Upper lobe of right lung (tissue), 1 donor: ENCODE data around the gene TPST1. TPM values are rescaled to one million over a fixed set of nuclear protein-coding genes. Genes with fewer than 3 reads are reported as not detected.

Experiments
- ATAC-seq: fragments of 200-7000 bp; cut with Tn5 transposase; one replicate; pipeline ENCODE4 v1.9.1; 2020; ENCODE audit warnings: mild to moderate bottlenecking, moderate library complexity
- DNase-seq: peaks from one replicate; pipeline ENCODE4 v3.0.0-alpha.2; 2020
- H3K27ac ChIP-seq: fragments of 200-600 bp; one replicate; pipeline ENCODE4 v1.8.0; 2022
- H3K27me3 ChIP-seq: fragments of 200-600 bp; one replicate; pipeline ENCODE4 v1.8.0; 2022; ENCODE audit warnings: mild to moderate bottlenecking
- H3K36me3 ChIP-seq: fragments of 200-600 bp; one replicate; pipeline ENCODE4 v1.8.0; 2022
- H3K4me1 ChIP-seq: fragments of 200-600 bp; one replicate; pipeline ENCODE4 v1.8.0; 2022
- H3K4me3 ChIP-seq: fragments of 200-600 bp; one replicate; pipeline ENCODE4 v1.8.0; 2022; ENCODE audit warnings: mild to moderate bottlenecking
- H3K9me3 ChIP-seq: fragments of 200-600 bp; one replicate; pipeline ENCODE4 v1.8.0; 2022
- intact Hi-C: fragments of 100-400 bp; cut with DNase I; formaldehyde crosslinking; loops from one replicate; pipeline ENCODE4 v1.11.0; 2022
- total RNA-seq: library from RNA; stranded (reverse); fragmentation: NEBNext Ultra II Directional; extraction: Animal tissue kit (Norgen Biotek cat#: 25700); gene quantifications from one replicate; pipeline ENCODE4 v1.2.1, GENCODE V29; 2021
- TF ChIP-seq, protein P1 (sequence below): fragments of 200-600 bp; IDR thresholded peaks from one replicate; pipeline ENCODE4 v1.8.0; 2022; ENCODE audit warnings: antibody characterized with exemption
- donor health status: DM: no; HTN: yes; CAD: no; lungs with severe emphysema.

The TPST1 gene
- total RNA-seq, 1 donor from 2014 or later, result 20.1 TPM

DNA sequence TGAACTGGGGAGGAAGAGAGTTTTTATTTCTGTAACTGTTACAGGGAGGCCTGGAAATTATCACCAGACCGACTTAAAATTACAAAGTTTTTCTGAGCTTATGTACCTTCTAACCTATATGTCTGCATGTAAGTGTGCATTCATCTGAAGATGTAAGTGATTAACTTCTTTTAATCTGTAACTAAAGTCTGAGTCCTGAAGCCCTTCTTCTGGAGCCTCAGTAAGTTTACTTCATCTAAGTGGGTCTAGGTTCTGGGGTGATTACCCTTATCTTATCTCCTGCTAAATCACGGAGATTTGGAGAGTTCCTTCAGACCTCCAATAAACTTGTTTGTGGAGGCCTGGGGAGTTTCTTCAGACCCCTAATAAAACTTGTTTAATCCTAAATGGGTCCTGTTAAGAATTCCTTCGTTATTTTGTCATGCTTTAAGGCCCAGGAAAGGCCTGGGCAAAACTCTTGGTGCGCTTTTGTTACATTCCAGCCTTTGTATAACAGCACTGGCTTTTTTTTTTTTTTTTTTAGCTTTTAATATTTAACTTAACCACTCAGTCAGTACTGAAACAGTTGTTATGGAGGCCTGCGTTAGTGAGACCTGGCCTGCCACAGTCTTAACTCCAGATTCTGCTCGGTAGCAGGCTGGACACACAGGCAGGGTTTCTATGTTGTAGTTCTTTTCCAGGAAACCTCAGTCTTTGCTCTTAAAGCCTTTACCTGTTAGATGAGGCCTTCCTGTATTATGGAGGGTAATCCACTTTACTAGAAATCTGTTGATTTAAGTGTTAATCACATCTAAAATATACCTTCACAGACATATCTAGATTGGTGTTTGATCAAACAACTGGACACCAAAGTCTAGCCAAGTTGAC lies 33.0 kb downstream of the TPST1 start:
- intact Hi-C loops, result no loop called here
- Histone ChIP-seq H3K27me3 (no peaks in the 10 kb centered on the region), H3K4me3 (no peak overlapping the region), H3K27ac (peak overlapping the region; percentile 42), H3K36me3 (no peaks in the 10 kb centered on the region), H3K4me1 (peaks cover 12% of the 10 kb centered on the region), H3K9me3 (no peaks in the 10 kb centered on the region)
- TF ChIP-seq, protein P1, sequence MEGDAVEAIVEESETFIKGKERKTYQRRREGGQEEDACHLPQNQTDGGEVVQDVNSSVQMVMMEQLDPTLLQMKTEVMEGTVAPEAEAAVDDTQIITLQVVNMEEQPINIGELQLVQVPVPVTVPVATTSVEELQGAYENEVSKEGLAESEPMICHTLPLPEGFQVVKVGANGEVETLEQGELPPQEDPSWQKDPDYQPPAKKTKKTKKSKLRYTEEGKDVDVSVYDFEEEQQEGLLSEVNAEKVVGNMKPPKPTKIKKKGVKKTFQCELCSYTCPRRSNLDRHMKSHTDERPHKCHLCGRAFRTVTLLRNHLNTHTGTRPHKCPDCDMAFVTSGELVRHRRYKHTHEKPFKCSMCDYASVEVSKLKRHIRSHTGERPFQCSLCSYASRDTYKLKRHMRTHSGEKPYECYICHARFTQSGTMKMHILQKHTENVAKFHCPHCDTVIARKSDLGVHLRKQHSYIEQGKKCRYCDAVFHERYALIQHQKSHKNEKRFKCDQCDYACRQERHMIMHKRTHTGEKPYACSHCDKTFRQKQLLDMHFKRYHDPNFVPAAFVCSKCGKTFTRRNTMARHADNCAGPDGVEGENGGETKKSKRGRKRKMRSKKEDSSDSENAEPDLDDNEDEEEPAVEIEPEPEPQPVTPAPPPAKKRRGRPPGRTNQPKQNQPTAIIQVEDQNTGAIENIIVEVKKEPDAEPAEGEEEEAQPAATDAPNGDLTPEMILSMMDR, result no peak
- ATAC-seq (peak; percentile 28), DNase-seq (no peak)

DNA sequence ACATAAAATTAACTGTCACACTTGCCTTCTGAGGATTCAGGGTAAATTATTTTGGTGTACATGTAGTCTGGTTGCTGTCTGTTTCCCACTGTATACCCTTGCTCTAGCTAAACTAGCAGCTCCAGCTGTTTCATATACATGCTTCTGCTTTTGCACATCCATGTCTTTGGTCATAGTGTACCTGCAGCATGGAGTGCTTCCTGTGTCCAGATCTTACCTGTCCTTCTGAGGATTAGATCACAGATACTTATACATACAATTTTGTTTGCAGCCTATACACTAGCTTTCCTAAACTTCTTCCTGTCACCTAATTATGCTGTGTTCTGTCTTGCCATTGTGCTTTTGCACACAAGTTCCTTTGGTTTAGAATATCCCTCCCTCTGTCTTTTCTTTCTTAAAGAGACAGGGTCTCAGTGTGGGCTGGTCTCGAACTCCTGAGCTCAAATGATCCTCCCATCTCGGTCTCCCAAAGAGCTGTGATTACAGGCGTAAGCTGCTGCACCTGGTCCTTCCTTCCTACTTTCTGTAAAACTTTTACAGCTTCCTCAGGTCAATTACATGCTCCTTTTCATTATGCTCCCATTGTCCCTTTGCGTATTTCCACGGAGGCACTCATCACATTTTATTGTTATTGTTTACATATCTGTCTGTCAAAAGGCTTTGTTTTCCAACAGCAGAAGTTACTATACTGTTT lies 33.8 kb downstream of the TPST1 start:
- intact Hi-C loops, result no loop called here
- no peak for ATAC-seq
- peaks cover 12% of the 10 kb centered on the region for H3K4me1 ChIP-seq

DNA sequence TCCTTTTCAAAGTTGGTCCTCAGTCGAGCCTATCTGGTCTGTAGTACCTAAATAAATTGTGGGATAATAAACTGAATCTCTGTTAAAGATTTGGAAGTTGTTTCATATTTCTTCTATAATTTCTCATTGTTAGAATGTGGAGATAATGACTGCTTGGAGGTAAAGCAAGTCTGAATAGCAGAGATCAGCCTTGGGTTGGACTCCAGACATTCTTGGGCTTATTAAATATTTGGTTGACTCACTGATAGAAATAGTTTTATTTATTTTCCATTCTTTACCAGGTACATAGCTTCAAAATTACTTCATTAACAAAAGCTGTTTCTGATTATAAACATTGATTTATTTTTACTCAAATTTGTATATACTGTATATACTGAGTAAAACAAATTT lies 34.3 kb downstream of the TPST1 start:
- no peaks in the 10 kb centered on the region for H3K27me3 ChIP-seq
- intact Hi-C loops, result no loop called here
- H3K27ac ChIP-seq, result no peak overlapping the region
- TF ChIP-seq, protein P1, result no peak
- ATAC-seq, result no peak
- DNase-seq, result no peak
- H3K36me3 ChIP-seq, result no peaks in the 10 kb centered on the region
- H3K4me3 ChIP-seq, result no peak overlapping the region
- H3K9me3 ChIP-seq, result no peaks in the 10 kb centered on the region
- H3K4me1 ChIP-seq, result peaks cover 12% of the 10 kb centered on the region

More for the DNA sequence above, 33.8 kb downstream of the TPST1 start:
- H3K36me3 ChIP-seq, result no peaks in the 10 kb centered on the region
- DNase-seq, result no peak
- H3K27me3 ChIP-seq, result no peaks in the 10 kb centered on the region
- no peaks in the 10 kb centered on the region for H3K9me3 ChIP-seq
- H3K27ac ChIP-seq, result peak overlapping the region; percentile 42
- TF ChIP-seq, protein P1, result no peak
- H3K4me3 ChIP-seq, result no peak overlapping the region

DNA sequence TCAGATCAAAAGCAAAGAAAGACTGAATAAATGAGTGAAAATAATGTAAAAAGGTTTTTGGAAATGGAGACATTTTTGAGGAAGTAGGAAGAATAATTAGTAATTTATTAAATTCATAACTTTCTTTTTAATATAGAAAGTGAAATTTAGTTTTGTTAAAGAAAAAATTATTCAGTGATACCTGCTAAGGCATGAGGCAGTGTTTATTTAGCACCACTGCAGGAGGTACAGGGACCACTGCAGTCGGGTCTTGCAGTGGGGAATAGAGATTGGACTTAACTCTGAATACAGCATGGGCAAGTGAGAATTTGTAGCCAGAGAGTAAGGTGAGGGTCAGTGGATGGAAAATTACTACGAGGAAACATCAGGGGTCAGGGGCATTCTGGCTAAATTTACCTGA lies 39.9 kb downstream of the TPST1 start:
- no peak overlapping the region for H3K27ac ChIP-seq
- DNase-seq (no peak), ATAC-seq (no peak)
- no peaks in the 10 kb centered on the region for H3K4me1 ChIP-seq
- TF ChIP-seq, protein P1, result no peak
- intact Hi-C loops, result no loop called here
- H3K27me3 ChIP-seq, result no peaks in the 10 kb centered on the region
- no peaks in the 10 kb centered on the region for H3K9me3 ChIP-seq
- no peaks in the 10 kb centered on the region for H3K36me3 ChIP-seq
- no peak overlapping the region for H3K4me3 ChIP-seq

DNA sequence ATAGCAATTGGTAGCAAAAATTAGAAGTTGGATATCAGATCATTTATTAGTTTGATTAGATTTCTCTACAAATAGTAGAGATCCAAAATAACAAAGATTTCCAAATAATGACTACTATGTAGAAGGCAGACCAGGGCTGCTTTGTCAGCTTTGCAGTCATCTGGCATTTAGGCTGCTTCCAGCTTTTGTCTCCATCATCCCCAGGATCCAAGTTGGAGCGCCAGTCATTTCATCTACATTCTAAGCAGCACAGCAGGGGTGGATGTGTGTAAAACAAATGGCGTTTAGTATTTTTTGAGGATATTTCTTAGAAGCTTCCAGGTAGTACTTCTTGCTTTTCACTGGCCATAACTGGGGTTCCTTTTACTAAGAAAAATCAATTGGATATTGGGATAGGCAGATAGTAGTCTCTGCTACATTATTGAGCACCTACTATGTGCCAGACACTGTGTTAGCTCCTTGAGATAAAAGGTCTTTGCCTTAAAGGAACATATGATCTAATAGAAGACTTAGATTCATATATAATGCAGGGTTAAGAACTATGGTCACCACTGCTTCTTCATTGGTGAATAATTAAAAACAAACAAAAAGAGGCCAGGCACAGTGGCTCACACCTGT lies 41.5 kb downstream of the TPST1 start:
- intact Hi-C loops, result no loop called here
- Histone ChIP-seq H3K4me3 (no peak overlapping the region), H3K36me3 (no peaks in the 10 kb centered on the region), H3K9me3 (no peaks in the 10 kb centered on the region), H3K27me3 (no peaks in the 10 kb centered on the region), H3K4me1 (no peaks in the 10 kb centered on the region), H3K27ac (no peak overlapping the region)
- DNase-seq, result no peak
- no peak for ATAC-seq
- TF ChIP-seq, protein P1, result no peak
